K562 (cell line): ENCODE results near the gene ZNF429. TPM values are rescaled to one million over a fixed set of nuclear protein-coding genes. Genes with fewer than 3 reads are reported as not detected.
A peak's percentile ranks its signal among the peaks of the same experiment; 100 is the strongest.

ENCODE experiments used
- ATAC-seq: fragments of 200-7000 bp; cut with Tn5 transposase; 3 replicates; pipeline ENCODE4 v1.9.1; 2020; ENCODE audit warnings: moderate library complexity
- BruUV-seq: library from RNA; stranded (reverse); fragments of 400-500 nt; replicated peaks from 2 replicates; lab custom pipeline; 2021; lab: Mats Ljungman, UMichigan
- CTCF ChIA-PET: fragments of 300-600 bp; formaldehyde crosslinking; extraction: SDS; loops from one replicate; lab custom pipeline; 2021; ENCODE audit warnings: low intra/inter-chr PET ratio; lab: Yijun Ruan, JAX
- POLR2A ChIA-PET: fragments of 300-600, 350-650 bp; sonication (Branson Sonifier 250); formaldehyde crosslinking; extraction: SDS; loops from one replicate; lab custom pipeline; 2021; ENCODE audit warnings: antibody characterized with exemption, inconsistent platforms; lab: Yijun Ruan, JAX
- DNase-seq, 4 experiments: peaks; one replicate each; pipeline versions ENCODE4 v3.0.0 to v3.0.0-alpha.2; 2011 to 2018; ENCODE audit warnings: low spot score in 3 of 4, mixed read lengths in 3 of 4; ENCODE audit errors: extremely low read depth in 1 of 4
- FAIRE-seq: peaks from 2 replicates; lab custom pipeline; 2011; peaks lifted over from hg19 to GRCh38; lab: Jason Lieb, UNC
- H2AFZ ChIP-seq: 2 replicates; pipeline ENCODE4 v1.6.0; 2011; ENCODE audit warnings: low read depth, low read length, control low read depth, inconsistent platforms
- H3K27ac ChIP-seq: fragments of 200-600 bp; 3 replicates; pipeline ENCODE4 v1.8.0; 2011; ENCODE audit warnings: low read depth, mild to moderate bottlenecking, control low read depth, inconsistent platforms, low read length, moderate library complexity, mixed read lengths; ENCODE audit errors: extremely low read depth
- H3K27me3 ChIP-seq, 2 experiments: fragments of 300-600 bp in 1 of 2; 2 replicates in 1 of 2; 3 replicates in 1 of 2; pipeline versions ENCODE4 v1.6.0 to v1.8.0; 2011; ENCODE audit warnings: inconsistent platforms in 2 of 2, low read length in 2 of 2, mild to moderate bottlenecking in 1 of 2, mixed read lengths in 1 of 2, moderate library complexity in 1 of 2; ENCODE audit not compliant: control insufficient read depth in 2 of 2, insufficient read depth in 2 of 2
- H3K36me3 ChIP-seq: fragments of 300-600 bp; 3 replicates; pipeline ENCODE4 v1.8.0; 2011; ENCODE audit warnings: mild to moderate bottlenecking, low read length, inconsistent platforms; ENCODE audit not compliant: control insufficient read depth, insufficient read depth
- H3K4me1 ChIP-seq, 2 experiments: fragments of 200-600 bp in 1 of 2; replicated peaks in 1 of 2; 2 replicates in 1 of 2; 3 replicates in 1 of 2; pipeline versions ENCODE4 v1.5.1 to v1.8.0; 2011; ENCODE audit warnings: inconsistent platforms in 2 of 2, low read length in 2 of 2, mild to moderate bottlenecking in 1 of 2, mixed read lengths in 1 of 2, moderate library complexity in 1 of 2; ENCODE audit not compliant: control insufficient read depth in 2 of 2, insufficient read depth in 2 of 2
- H3K4me2 ChIP-seq: 2 replicates; pipeline ENCODE4 v1.6.1; 2011; ENCODE audit warnings: low read length, control low read depth, inconsistent platforms, mixed read lengths; ENCODE audit not compliant: insufficient read depth
- H3K4me3 ChIP-seq: fragments of 200-600 bp; sonication (generic), shearing (Covaris generic); 2 replicates; pipeline ENCODE4 v1.5.1; 2016; ENCODE audit warnings: control low read depth, inconsistent platforms
- H3K79me2 ChIP-seq: fragments of 200-600 bp; 3 replicates; pipeline ENCODE4 v1.8.0; 2011; ENCODE audit warnings: low read length, inconsistent platforms; ENCODE audit not compliant: control insufficient read depth, insufficient read depth
- H3K9ac ChIP-seq, 2 experiments: 2 replicates each; pipeline versions ENCODE4 v1.6.0 to v1.6.1; 2011; ENCODE audit warnings: low read depth in 2 of 2, low read length in 2 of 2, control low read depth in 1 of 2, inconsistent platforms in 1 of 2, mild to moderate bottlenecking in 1 of 2, mixed read lengths in 1 of 2; ENCODE audit not compliant: insufficient read depth in 1 of 2
- H3K9me1 ChIP-seq: one replicate; pipeline ENCODE4 v1.6.0; 2011; ENCODE audit warnings: inconsistent platforms, mild to moderate bottlenecking, low read length, moderate library complexity; ENCODE audit not compliant: control insufficient read depth, insufficient read depth
- H3K9me3 ChIP-seq: replicated peaks from 2 replicates; pipeline ENCODE4 v1.5.1; 2011; ENCODE audit warnings: low read depth, low read length, inconsistent platforms; ENCODE audit not compliant: control insufficient read depth, insufficient read depth
- H4K20me1 ChIP-seq: replicated peaks from 2 replicates; pipeline ENCODE4 v1.6.1; 2011; ENCODE audit warnings: low read length, inconsistent platforms, mixed read lengths; ENCODE audit not compliant: control insufficient read depth, insufficient read depth
- ATF7 ChIP-seq: fragments of 450-650 bp; IDR thresholded peaks from 2 replicates; pipeline ENCODE4 v1.7.1; 2014; ENCODE audit warnings: mild to moderate bottlenecking, moderate library complexity
- BCL6 ChIP-seq: fragments of 250-450 bp; sonication (Bioruptor Pico); IDR thresholded peaks from 2 replicates; pipeline ENCODE4 v1.4.0; 2020
- CBX2 ChIP-seq: fragments of 200-600 bp; sonication (generic); IDR thresholded peaks from one replicate; pipeline ENCODE4 v1.6.1; 2012; ENCODE audit warnings: mild to moderate bottlenecking, low read length, inconsistent platforms; ENCODE audit not compliant: insufficient read depth, poor library complexity, severe bottlenecking
- CHD2 ChIP-seq: IDR thresholded peaks from 2 replicates; pipeline ENCODE4 v1.6.1; 2011; ENCODE audit warnings: low read depth, low read length
- KDM5B ChIP-seq: fragments of 200-600 bp; sonication (generic); IDR thresholded peaks from 2 replicates; pipeline ENCODE4 v1.6.1; 2012; ENCODE audit warnings: low read depth, mild to moderate bottlenecking, moderate library complexity, low read length, control low read depth, inconsistent platforms; ENCODE audit not compliant: insufficient replicate concordance
- L3MBTL2 ChIP-seq: fragments of 450-650 bp; IDR thresholded peaks from 2 replicates; pipeline ENCODE4 v1.6.1; 2016; ENCODE audit warnings: mild to moderate bottlenecking, moderate library complexity
- POLR2A ChIP-seq: fragments of 450-650 bp; conservative IDR thresholded peaks from 2 replicates; pipeline ENCODE4 v1.6.1; 2016
- POLR2AphosphoS5 ChIP-seq: IDR thresholded peaks from 2 replicates; pipeline ENCODE4 v1.6.1; 2011; ENCODE audit warnings: mild to moderate bottlenecking, low read depth, low read length, moderate library complexity; ENCODE audit not compliant: control insufficient read depth, insufficient read depth
- POLR2B ChIP-seq: fragments of 450-650 bp; IDR thresholded peaks from 2 replicates; pipeline ENCODE4 v1.6.1; 2018; ENCODE audit warnings: low read depth; ENCODE audit not compliant: partially characterized antibody
- STAT5B ChIP-seq: fragments of 250-450 bp; sonication (Bioruptor Pico); IDR thresholded peaks from 2 replicates; pipeline ENCODE4 v1.8.0; 2021; ENCODE audit warnings: mild to moderate bottlenecking, inconsistent platforms
- SUPT5H ChIP-seq: fragments of 450-650 bp; IDR thresholded peaks from 2 replicates; pipeline ENCODE4 v1.6.1; 2016
- ZC3H11A ChIP-seq: IDR thresholded peaks from 2 replicates; pipeline ENCODE4 v1.6.1; 2012; ENCODE audit warnings: low read depth, low read length, improper control_type of control experiment
- ZC3H4 ChIP-seq: sonication (generic); formaldehyde crosslinking; IDR thresholded peaks from 2 replicates; pipeline ENCODE4 v1.9.0; 2021; ENCODE audit warnings: missing genetic modification reagents, borderline replicate concordance
- ZKSCAN3 ChIP-seq: fragments of 250-450 bp; sonication (Bioruptor Pico); IDR thresholded peaks from 2 replicates; pipeline ENCODE4 v1.4.0; 2020
- ZNF41 ChIP-seq: fragments of 250-450 bp; sonication (Bioruptor Pico); conservative IDR thresholded peaks from 2 replicates; pipeline ENCODE4 v1.4.0; 2020; ENCODE audit warnings: mild to moderate bottlenecking
- ZNF79 ChIP-seq: fragments of 250-450 bp; sonication (Bioruptor Pico); IDR thresholded peaks from 2 replicates; pipeline ENCODE4 v1.4.0; 2020; ENCODE audit warnings: low read depth, mild to moderate bottlenecking, moderate library complexity
- WGBS: fragments of 100-300 bp; shearing (Covaris generic); methylation state at CpG from one replicate; pipeline ENCODE4 v1.1.6; 2016; ENCODE audit warnings: low coverage, mixed read lengths; ENCODE audit not compliant: insufficient coverage; ENCODE audit errors: missing lambda C conversion rate; 5-methylcytosine and 5-hydroxymethylcytosine counted together
- in situ Hi-C: fragments of 300-500 bp; cut with MboI; formaldehyde crosslinking; loops from 4 replicates; pipeline ENCODE4 v1.15.0; 2018; ENCODE audit warnings: inconsistent platforms, mixed read lengths
- intact Hi-C: fragments of 100-400 bp; cut with micrococcal nuclease; formaldehyde crosslinking; loops from 2 replicates; pipeline ENCODE4 v1.14.2; 2022
- polyA plus RNA-seq, 8 experiments: library from polyadenylated mRNA; depleted of rRNA in 4 of 8; stranded (reverse) in 5 of 8; unstranded in 3 of 8; fragments of >200 nt; fragmentation: Nextera tagmentation in 2 of 8; fragmentation: Illumina TruSeq in 1 of 8; extraction: Ambion mirVana in 2 of 8; extraction: Trizol in 1 of 8; gene quantifications; 2 replicates each; pipeline versions ENCODE4 v1.2.1 to v1.2.3, GENCODE V29; 2011 to 2014; ENCODE audit warnings: inconsistent platforms in 1 of 8, missing spikeins in 1 of 8
- total RNA-seq, 7 experiments: library from RNA; depleted of rRNA in 6 of 7; stranded (reverse); fragments of >200 nt in 6 of 7; fragmentation: Illumina TruSeq in 2 of 7; extraction: Trizol in 2 of 7; gene quantifications; 2 replicates each; pipeline versions ENCODE4 v1.2.1 to v1.2.3, GENCODE V29; 2011 to 2021; ENCODE audit warnings: low replicate concordance in 1 of 7
- TF ChIP-seq, protein P1 (sequence below): fragments of 450-650 bp; IDR thresholded peaks from 2 replicates; pipeline ENCODE4 v1.6.1; 2016; ENCODE audit warnings: mild to moderate bottlenecking
- TF ChIP-seq, protein P2 (sequence below): fragments of 450-650 bp; IDR thresholded peaks from 2 replicates; pipeline ENCODE4 v1.6.1; 2016
- TF ChIP-seq, protein P3 (sequence below), 2 experiments: fragments of 450-650 bp; IDR thresholded peaks; 2 replicates each; pipeline ENCODE4 v1.6.1; 2016

ZNF429 gene
- total and polyA plus RNA-seq, 9 of the 15 experiments (the other 6 are each of a cell fraction or from before 2014, with no cell fraction given), result 11.4 to 24.5 (median 16.3) TPM

DNA sequence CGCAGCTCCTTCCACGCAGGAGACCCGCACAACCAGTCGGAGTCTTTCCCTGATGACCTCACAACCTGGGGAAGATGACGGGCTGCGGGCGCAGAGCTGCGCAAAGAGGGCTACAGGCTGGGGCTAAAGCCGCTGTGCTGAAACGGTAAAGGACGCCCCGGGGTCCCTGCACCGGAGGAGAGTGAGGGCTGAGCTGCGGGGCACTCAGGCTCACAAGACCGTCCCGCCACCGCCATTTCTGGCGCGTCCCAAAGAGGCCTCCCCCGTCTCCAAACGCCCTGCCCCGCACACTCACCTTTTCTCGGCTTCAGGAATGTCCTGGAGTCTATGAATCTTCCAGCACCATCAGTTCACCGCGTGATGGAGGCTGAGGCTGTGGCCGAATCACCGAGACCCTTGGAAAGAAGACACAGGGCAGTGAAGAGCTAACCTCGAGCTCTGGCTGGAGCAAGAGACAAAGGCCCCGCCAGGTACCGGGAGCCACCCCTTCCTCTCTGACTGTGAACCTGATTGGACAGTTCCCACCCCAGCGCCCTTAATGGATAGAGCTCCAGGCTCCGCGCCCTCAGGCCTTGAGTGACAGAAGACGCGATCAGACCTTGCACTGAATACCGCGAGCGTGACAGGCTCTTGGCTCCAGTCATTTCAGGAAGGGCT lies 41.8 kb upstream of the ZNF429 start:
- 46% methylated on average over 33 of the region's 38 CpGs for WGBS
- in situ Hi-C loops (no loop called here), intact Hi-C loops (loop anchor here (5.0 kb wide), 1 partner anchor 139 kb away; no protein-coding TSS in a partner anchor)
- H3K9me1 ChIP-seq, result no peaks in the 10 kb centered on the region
- H3K27me3 ChIP-seq, result no peaks in the 10 kb centered on the region
- DNase-seq (peak; percentile 74 to 89 (median 80)), ATAC-seq (peak; percentile 92), FAIRE-seq (peak; percentile 86)
- CTCF ChIA-PET, result no interaction called here
- peak overlapping the region; percentile 61 for H3K4me3 ChIP-seq
- no peaks in the 10 kb centered on the region for H3K36me3 ChIP-seq
- H3K9me3 ChIP-seq, result no peaks in the 10 kb centered on the region; the same call in 1 of the 2 replicates
- TSS peak; percentile 83 for BruUV-seq
- peaks cover 45% of the 10 kb centered on the region for H3K79me2 ChIP-seq
- peak overlapping the region; percentile 28 for H2AFZ ChIP-seq
- H3K9ac ChIP-seq, result peak overlapping the region; percentile 66 to 91
- H3K4me2 ChIP-seq, result peak overlapping the region; percentile 69; the same call in 1 of the 2 replicates
- no peaks in the 10 kb centered on the region for H4K20me1 ChIP-seq
- H3K4me1 ChIP-seq, result peaks cover under 1 to 11% of the 10 kb centered on the region in 2 experiments; a peak in 4 of 5 replicates
- POLR2A ChIA-PET, result interaction anchor here (1.0 kb wide), 2 partner anchors 11 to 300 kb away, joined by 4 read pairs; no protein-coding TSS in a partner anchor
- H3K27ac ChIP-seq, result peak overlapping the region; percentile 73
- no peak for TF ChIP-seq ZC3H11A
- TF ChIP-seq, protein P1, sequence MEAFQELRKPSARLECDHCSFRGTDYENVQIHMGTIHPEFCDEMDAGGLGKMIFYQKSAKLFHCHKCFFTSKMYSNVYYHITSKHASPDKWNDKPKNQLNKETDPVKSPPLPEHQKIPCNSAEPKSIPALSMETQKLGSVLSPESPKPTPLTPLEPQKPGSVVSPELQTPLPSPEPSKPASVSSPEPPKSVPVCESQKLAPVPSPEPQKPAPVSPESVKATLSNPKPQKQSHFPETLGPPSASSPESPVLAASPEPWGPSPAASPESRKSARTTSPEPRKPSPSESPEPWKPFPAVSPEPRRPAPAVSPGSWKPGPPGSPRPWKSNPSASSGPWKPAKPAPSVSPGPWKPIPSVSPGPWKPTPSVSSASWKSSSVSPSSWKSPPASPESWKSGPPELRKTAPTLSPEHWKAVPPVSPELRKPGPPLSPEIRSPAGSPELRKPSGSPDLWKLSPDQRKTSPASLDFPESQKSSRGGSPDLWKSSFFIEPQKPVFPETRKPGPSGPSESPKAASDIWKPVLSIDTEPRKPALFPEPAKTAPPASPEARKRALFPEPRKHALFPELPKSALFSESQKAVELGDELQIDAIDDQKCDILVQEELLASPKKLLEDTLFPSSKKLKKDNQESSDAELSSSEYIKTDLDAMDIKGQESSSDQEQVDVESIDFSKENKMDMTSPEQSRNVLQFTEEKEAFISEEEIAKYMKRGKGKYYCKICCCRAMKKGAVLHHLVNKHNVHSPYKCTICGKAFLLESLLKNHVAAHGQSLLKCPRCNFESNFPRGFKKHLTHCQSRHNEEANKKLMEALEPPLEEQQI, result no peak
- TF ChIP-seq ZNF41 (CRISPR knock-in tag), result no peak
- TF ChIP-seq, protein P2, sequence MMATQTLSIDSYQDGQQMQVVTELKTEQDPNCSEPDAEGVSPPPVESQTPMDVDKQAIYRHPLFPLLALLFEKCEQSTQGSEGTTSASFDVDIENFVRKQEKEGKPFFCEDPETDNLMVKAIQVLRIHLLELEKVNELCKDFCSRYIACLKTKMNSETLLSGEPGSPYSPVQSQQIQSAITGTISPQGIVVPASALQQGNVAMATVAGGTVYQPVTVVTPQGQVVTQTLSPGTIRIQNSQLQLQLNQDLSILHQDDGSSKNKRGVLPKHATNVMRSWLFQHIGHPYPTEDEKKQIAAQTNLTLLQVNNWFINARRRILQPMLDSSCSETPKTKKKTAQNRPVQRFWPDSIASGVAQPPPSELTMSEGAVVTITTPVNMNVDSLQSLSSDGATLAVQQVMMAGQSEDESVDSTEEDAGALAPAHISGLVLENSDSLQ, result peak; percentile 96
- TF ChIP-seq CBX2, result no peak
- peak; percentile 55 for TF ChIP-seq SUPT5H
- peak; percentile 75 for TF ChIP-seq ZKSCAN3 (CRISPR knock-in tag)
- no peak for TF ChIP-seq ZNF79 (CRISPR knock-in tag)
- TF ChIP-seq, protein P3, sequence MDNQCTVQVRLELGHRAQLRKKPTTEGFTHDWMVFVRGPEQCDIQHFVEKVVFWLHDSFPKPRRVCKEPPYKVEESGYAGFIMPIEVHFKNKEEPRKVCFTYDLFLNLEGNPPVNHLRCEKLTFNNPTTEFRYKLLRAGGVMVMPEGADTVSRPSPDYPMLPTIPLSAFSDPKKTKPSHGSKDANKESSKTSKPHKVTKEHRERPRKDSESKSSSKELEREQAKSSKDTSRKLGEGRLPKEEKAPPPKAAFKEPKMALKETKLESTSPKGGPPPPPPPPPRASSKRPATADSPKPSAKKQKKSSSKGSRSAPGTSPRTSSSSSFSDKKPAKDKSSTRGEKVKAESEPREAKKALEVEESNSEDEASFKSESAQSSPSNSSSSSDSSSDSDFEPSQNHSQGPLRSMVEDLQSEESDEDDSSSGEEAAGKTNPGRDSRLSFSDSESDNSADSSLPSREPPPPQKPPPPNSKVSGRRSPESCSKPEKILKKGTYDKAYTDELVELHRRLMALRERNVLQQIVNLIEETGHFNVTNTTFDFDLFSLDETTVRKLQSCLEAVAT (IDR thresholded peaks at IDR 0.05), result peak in 1 of 2 experiments; percentile 70; a peak in 2 of 4 replicates
- TF ChIP-seq KDM5B, result peak; percentile 37
- TF ChIP-seq CHD2, result peak; percentile 72; the same call in 1 of the 2 replicates
- TF ChIP-seq ATF7, result 0 out of 2 replicates have a peak, but pooled peaks have one; percentile 9
- TF ChIP-seq BCL6 (CRISPR knock-in tag), result no peak
- no peak for TF ChIP-seq STAT5B (CRISPR knock-in tag)
- TF ChIP-seq L3MBTL2, result peak; percentile 28; the same call in 1 of the 2 replicates
- no peak for TF ChIP-seq ZC3H4 (CRISPR knock-in tag)
- peak; percentile 41 for TF ChIP-seq POLR2B
- peak; percentile 41; the same call in 1 of the 2 replicates for TF ChIP-seq POLR2AphosphoS5
- TF ChIP-seq POLR2A, result peak; percentile 70
